GM19395 (cell line): ENCODE data around the gene DYRK4.
A peak's percentile ranks its signal among the peaks of the same experiment; 100 is the strongest.

Source experiments
- ATAC-seq: cut with Tn5 transposase; IDR thresholded peaks from one replicate; pipeline ENCODE4 v1.9.1; 2021; ENCODE audit warnings: mild to moderate bottlenecking, moderate library complexity; ENCODE audit not compliant: unreplicated experiment

The DYRK4 gene

DNA sequence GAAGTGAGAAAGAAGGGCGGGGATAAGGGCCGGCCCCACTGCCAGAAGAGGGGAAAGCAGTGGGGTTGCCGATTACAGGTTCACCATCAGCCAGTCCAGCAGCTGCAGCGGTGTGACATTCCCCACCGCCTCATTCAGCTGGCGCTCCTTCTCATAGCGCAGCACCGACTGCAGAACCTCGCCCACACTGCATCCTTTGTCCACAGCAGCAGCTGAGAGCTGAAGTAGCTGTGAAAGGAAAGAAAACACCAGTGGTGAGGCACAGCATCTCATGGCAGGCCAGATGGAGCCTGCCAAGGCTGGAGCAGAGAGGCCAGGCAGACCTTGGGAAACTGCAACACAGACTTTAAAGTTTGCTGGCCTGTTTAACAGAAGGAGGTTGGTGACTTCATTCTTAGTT, 53.7 kb downstream of the DYRK4 start:
- ATAC-seq = no peak

DNA sequence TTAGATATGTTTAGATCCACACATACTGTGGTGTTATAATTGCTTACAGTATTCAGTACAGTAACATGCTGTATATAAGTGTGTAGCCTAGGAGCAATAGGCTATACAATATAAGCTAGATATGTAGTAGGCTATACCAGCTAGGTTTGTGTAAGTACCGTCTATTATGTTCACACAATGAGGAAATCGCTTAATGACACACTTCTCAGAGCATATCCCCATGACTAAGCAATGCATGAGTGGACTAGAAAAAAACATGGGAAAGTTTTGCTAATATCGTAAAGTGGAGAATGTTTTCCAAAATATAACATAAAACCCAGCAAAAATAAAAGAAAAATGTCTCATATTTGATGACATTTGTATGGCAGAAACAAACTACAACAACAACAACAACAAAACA, 59.5 kb downstream of the DYRK4 start:
- ATAC-seq = no peak

DNA sequence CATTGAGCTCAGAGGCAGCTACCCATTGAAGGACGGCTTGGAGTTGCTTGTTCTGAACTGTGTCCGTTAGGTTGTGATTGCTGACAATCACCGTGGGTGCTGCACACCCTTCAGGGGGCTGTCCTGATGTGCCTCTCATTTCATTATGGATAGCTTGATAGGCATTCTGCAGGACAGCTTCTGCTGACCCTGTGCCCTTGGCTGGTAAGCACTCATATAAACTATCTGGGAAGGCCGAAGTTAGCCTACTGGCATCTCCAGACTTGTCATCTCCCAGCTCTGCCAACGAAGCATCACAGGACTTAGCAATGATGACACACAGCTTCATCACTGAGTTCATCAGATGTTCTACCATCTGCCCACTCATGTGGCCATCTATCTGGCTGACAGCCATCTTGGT, 64.5 kb downstream of the DYRK4 start:
- no peak for ATAC-seq

DNA sequence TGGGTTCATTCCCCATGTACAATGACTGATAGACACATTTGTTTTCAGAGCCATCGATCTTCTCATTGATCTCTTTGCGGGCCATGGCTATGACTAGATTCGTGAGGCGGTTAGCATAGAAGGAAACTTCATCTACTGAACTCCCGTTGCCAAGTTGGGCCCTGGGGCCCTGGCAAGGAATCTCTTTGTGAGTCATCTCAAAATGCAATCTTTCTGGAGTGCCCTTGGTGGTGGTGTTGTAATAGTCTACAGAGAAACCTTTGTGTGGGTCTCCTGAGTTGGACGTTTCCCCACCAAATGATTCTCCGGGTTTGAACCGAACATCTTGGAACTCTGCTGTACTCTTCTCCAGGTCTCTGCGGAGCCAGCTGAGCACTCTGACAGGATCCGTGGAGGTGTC, 66.4 kb downstream of the DYRK4 start:
- ATAC-seq = no peak

DNA sequence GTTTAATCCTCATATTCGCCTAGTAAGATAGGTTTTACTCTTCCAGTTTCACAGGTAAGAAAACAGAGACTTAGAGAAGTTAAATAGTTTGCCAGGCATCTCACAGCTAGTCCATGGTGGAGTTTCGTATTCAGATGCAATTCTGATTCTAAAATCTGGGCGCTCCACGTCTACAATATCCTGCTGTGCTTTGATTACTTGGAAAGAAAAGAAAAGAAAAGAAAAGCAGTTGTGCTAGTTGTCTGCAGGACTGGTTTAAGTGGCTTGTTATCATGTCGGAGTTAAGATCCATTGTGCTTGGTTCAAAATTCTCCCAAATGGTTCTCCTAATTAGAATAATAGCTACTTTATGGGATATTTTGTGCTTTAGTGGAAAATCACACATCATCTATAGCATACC, 68.3 kb downstream of the DYRK4 start:
- no peak for ATAC-seq

DNA sequence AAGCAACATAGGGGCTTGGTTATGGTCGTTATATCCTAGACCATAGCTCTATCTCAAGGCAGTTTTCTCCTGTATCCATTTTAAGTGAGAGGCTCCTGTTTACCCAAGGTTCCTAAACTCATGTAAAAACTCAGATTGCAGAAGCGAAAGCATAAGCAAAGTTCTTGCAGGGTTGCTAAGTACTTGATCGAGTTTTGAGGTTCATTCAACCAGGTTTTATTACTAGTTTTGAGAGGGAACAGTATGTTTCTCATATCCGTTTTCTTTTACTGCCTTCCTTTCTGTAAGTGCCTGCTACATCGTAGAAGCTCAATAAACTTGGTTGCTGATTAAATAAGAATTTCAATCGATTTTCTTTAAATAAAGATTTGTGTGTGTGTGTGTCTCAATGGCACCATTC, 81.7 kb downstream of the DYRK4 start:
- peak; percentile 68 for ATAC-seq

DNA sequence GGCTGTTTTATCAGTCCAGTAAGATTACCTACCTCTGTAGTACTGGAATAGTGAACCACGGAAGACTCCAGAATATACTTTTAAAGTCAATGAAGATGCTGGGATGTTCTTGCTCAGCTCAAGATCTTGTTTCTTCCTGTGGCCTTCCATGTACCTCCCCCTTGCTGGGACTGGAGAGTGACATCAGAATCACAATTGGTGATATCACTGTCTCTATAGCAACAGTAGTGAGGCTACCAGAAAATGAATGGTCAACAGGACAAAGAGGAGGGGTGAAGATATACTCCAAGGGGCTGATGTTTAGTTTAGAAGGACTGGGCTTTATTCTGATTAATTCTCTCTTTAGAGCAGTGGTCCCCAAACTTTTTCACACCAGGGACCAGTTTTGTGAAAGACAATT, 83.0 kb downstream of the DYRK4 start:
- no peak for ATAC-seq

DNA sequence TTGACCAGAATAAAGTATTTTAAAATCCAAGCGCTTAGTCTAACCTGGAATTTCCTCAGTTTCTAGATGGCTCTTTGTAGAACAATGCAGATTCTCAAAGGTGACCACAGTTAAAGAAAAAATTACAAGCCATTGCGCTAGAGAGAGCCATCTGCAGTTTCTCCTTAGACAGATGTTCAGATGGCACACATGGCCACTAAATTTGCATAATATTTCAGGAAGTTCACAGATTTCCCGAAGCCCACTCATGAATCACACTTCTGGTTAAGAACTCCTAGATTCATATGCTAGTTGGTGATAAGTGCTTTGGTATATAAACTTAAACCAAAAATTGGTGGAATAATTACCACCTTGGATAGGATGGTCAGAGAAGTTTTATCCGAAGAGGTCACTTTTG, 86.1 kb downstream of the DYRK4 start:
- ATAC-seq = no peak

DNA sequence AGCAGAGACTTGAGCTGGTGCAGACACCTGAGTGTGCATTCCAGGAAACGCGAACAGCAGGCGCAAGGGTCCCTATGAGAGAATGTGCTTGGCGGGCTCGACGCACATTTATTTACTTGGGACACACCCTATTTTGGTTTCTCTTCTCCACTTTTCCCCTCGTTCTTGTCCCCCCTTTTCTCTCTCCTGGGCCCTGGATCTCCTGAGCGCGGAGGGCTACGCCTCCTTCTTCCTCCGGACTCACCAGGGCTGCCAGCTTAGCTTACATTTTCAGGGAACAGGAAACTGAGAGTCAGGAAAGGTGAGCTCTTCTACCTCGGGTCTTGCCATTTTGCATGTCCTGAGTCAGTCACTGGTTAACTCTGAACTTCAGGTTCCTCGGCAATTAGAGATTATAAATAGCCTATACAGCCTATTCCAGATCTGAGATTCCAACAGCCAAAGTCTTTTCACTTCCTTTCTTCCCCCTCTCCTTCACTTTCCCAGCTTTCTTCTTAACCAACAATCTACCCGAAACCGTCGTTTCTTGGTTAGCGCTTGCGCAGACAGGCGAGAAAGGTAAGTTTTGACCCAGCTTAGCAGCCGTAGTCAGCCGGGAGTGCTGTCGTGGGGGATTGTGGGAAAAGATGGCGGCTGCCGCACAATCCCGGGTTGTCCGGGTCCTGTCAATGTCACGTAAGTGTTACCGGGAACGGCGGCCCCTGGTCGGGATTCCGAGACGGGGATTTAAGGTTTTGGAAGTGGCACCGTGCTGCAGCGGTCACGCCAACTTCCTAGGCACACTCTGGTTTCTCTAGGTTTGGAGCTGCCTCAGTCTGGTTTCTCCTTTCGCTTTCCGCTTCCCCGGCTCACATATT, 86.7 kb downstream of the DYRK4 start, which contains the start of the genes AKAP3 and NDUFA9:
TSS of gene AKAP3 (minus strand) at position 551 of the 857 bp plus-strand sequence. CDS start 10,855 bp downstream, outside the sequence.
TSS of gene NDUFA9 (plus strand) at position 614 of the 857 bp plus-strand sequence. CDS start at position 627, 13 bp downstream.
- peak; percentile 85 for ATAC-seq

DNA sequence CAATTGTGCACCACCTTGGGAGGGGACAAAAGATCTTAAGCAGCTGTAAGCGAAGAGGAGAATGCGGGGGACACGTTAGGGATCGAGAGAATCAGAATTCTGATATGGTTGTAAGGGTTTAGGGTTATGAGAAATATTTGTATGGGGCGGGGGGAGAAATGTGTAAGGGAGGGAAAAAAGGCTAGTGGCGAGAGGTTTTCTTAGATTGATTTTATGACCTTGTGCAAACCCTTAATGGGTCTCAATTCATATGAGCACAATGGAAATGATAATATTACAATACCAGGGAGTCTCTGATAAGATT, 87.3 kb downstream of the DYRK4 start:
- no peak for ATAC-seq

DNA sequence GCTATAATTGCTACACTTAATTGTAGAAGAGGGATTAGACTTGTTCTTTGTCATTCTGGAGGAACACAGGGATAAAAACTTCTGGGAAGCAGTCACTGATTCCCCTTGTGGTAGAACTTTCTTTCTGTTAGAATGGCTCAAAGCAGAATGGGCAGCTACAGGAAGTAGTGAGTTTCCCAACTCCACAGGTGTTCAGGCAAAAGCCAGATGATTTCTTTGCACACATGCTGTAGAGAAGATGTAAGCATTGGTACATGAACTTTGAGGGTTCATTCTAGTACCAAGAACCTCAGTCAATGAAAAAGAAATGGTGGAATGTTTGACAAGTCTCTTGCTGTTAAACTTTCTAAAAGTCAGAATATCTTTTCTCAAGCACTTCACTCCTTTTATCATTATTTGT, 91.2 kb downstream of the DYRK4 start:
- no peak for ATAC-seq

DNA sequence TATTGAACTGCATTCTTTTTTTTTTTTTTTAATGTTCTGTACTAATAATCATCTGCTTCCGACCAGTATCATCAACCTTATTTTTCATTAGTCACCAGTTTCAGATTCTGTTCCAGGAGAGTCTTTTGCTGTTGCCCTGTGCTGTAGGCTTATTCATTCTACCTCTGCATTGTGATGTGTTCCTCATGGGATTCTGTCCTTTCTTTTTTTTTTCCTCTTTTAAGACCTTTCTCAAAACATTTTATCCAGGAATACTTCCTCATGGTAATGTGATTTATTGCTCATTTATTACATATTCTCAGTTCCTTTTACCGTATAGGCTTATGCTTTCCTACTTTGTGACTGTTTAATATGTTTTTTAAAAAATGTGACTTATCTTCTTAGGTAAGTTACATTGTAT, 91.7 kb downstream of the DYRK4 start:
- ATAC-seq = no peak
